MG63 (cell line): ENCODE data around the gene ENDOV. TPM values are rescaled to one million over a fixed set of nuclear protein-coding genes. Genes with fewer than 3 reads are reported as not detected.

Experiments
- DNase-seq: peaks from one replicate; pipeline ENCODE4 v3.0.0-alpha.2; 2020
- H3K27me3 ChIP-seq: fragments of 250-450 bp; sonication (Bioruptor Pico); 2 replicates; pipeline ENCODE4 v1.5.1; 2020; ENCODE audit warnings: mild to moderate bottlenecking, moderate library complexity
- H3K36me3 ChIP-seq: fragments of 250-450 bp; sonication (Bioruptor Pico); 2 replicates; pipeline ENCODE4 v1.5.1; 2020; ENCODE audit warnings: mild to moderate bottlenecking, moderate library complexity
- H3K4me3 ChIP-seq: fragments of 250-450 bp; sonication (Bioruptor Pico); 2 replicates; pipeline ENCODE4 v1.5.1; 2020; ENCODE audit warnings: mild to moderate bottlenecking, moderate library complexity
- H3K9me3 ChIP-seq: fragments of 250-450 bp; sonication (Bioruptor Pico); 2 replicates; pipeline ENCODE4 v1.5.1; 2020; ENCODE audit warnings: mild to moderate bottlenecking, moderate library complexity
- total RNA-seq: library from RNA; depleted of rRNA; stranded (reverse); fragments of >200 nt; shearing (Covaris generic); gene quantifications from 2 replicates; pipeline ENCODE4 v1.2.3, GENCODE V29; 2014; ENCODE audit warnings: low replicate concordance

Gene ENDOV
- total RNA-seq, 1 experiment from 2014 or later = 39.7 TPM

GRCh38 chr17:80461528-80462160 lies 46.7 kb downstream of the ENDOV start:
- Histone ChIP-seq H3K4me3 (no peak overlapping the region), H3K9me3 (no peaks in the 10 kb centered on the region), H3K27me3 (no peaks in the 10 kb centered on the region), H3K36me3 (no peaks in the 10 kb centered on the region)
- DNase-seq = no peak

GRCh38 chr17:80463784-80464400 lies 48.9 kb downstream of the ENDOV start:
- Histone ChIP-seq H3K9me3 (no peaks in the 10 kb centered on the region), H3K36me3 (no peaks in the 10 kb centered on the region), H3K27me3 (peaks cover 16% of the 10 kb centered on the region), H3K4me3 (no peak overlapping the region)
- DNase-seq = no peak

GRCh38 chr17:80464486-80464885 lies 49.5 kb downstream of the ENDOV start:
- no peaks in the 10 kb centered on the region for H3K36me3 ChIP-seq
- no peaks in the 10 kb centered on the region for H3K9me3 ChIP-seq
- H3K27me3 ChIP-seq = peaks cover 21% of the 10 kb centered on the region
- H3K4me3 ChIP-seq = no peak overlapping the region
- DNase-seq = no peak

GRCh38 chr17:80465327-80465974 lies 50.5 kb downstream of the ENDOV start:
- no peak for DNase-seq
- Histone ChIP-seq H3K9me3 (no peaks in the 10 kb centered on the region), H3K36me3 (no peaks in the 10 kb centered on the region), H3K4me3 (no peak overlapping the region), H3K27me3 (peaks cover 21% of the 10 kb centered on the region)

- no peak for DNase-seq
- Histone ChIP-seq H3K27me3 (peaks cover 21% of the 10 kb centered on the region), H3K4me3 (no peak overlapping the region)
These were observed 51.3 kb downstream of the ENDOV start for GRCh38 chr17:80466188-80466705.

GRCh38 chr17:80468242-80468641 lies 53.3 kb downstream of the ENDOV start:
- DNase-seq = no peak
- Histone ChIP-seq H3K36me3 (no peaks in the 10 kb centered on the region), H3K4me3 (no peak overlapping the region), H3K9me3 (no peaks in the 10 kb centered on the region), H3K27me3 (peaks cover 21% of the 10 kb centered on the region)

More at GRCh38 chr17:80466188-80466705, 51.3 kb downstream of the ENDOV start:
- H3K36me3 ChIP-seq = no peaks in the 10 kb centered on the region
- H3K9me3 ChIP-seq = no peaks in the 10 kb centered on the region

GRCh38 chr17:80468781-80469493 lies 54.0 kb downstream of the ENDOV start:
- Histone ChIP-seq H3K36me3 (no peaks in the 10 kb centered on the region), H3K9me3 (no peaks in the 10 kb centered on the region), H3K4me3 (no peak overlapping the region), H3K27me3 (peaks cover 23% of the 10 kb centered on the region)
- DNase-seq = no peak

- peaks cover 26% of the 10 kb centered on the region for H3K27me3 ChIP-seq
- H3K4me3 ChIP-seq = no peak overlapping the region
These were observed 54.7 kb downstream of the ENDOV start for GRCh38 chr17:80469667-80470066.

GRCh38 chr17:80470603-80471002 lies 55.6 kb downstream of the ENDOV start:
- Histone ChIP-seq H3K9me3 (no peaks in the 10 kb centered on the region), H3K27me3 (peaks cover 35% of the 10 kb centered on the region), H3K4me3 (no peak overlapping the region), H3K36me3 (no peaks in the 10 kb centered on the region)
- DNase-seq = no peak

More at GRCh38 chr17:80469667-80470066, 54.7 kb downstream of the ENDOV start:
- DNase-seq = no peak
- H3K9me3 ChIP-seq = no peaks in the 10 kb centered on the region
- no peaks in the 10 kb centered on the region for H3K36me3 ChIP-seq

GRCh38 chr17:80471922-80472321 lies 57.0 kb downstream of the ENDOV start:
- H3K36me3 ChIP-seq = no peaks in the 10 kb centered on the region
- H3K27me3 ChIP-seq = peaks cover 43% of the 10 kb centered on the region
- no peaks in the 10 kb centered on the region for H3K9me3 ChIP-seq
- DNase-seq = no peak
- no peak overlapping the region for H3K4me3 ChIP-seq

- H3K36me3 ChIP-seq = no peaks in the 10 kb centered on the region
- DNase-seq = no peak
- no peak overlapping the region for H3K4me3 ChIP-seq
- H3K9me3 ChIP-seq = no peaks in the 10 kb centered on the region
- H3K27me3 ChIP-seq = peaks cover 46% of the 10 kb centered on the region
These were observed 58.0 kb downstream of the ENDOV start for GRCh38 chr17:80472996-80473395.

- no peak for DNase-seq
- no peaks in the 10 kb centered on the region for H3K9me3 ChIP-seq
- no peaks in the 10 kb centered on the region for H3K36me3 ChIP-seq
- H3K4me3 ChIP-seq = no peak overlapping the region
- peaks cover 46% of the 10 kb centered on the region for H3K27me3 ChIP-seq
These were observed 58.7 kb downstream of the ENDOV start for GRCh38 chr17:80473701-80474100.

- no peaks in the 10 kb centered on the region for H3K36me3 ChIP-seq
- H3K27me3 ChIP-seq = peaks cover 46% of the 10 kb centered on the region
- H3K4me3 ChIP-seq = no peak overlapping the region
- no peak for DNase-seq
- no peaks in the 10 kb centered on the region for H3K9me3 ChIP-seq
These were observed 59.4 kb downstream of the ENDOV start for GRCh38 chr17:80474231-80474960.

- no peaks in the 10 kb centered on the region for H3K9me3 ChIP-seq
- DNase-seq = no peak
- peaks cover 49% of the 10 kb centered on the region for H3K27me3 ChIP-seq
- H3K36me3 ChIP-seq = no peaks in the 10 kb centered on the region
- H3K4me3 ChIP-seq = no peak overlapping the region
These were observed 60.3 kb downstream of the ENDOV start for GRCh38 chr17:80474961-80475909.
